ENCODE data around the gene NEGR1.

DNA sequence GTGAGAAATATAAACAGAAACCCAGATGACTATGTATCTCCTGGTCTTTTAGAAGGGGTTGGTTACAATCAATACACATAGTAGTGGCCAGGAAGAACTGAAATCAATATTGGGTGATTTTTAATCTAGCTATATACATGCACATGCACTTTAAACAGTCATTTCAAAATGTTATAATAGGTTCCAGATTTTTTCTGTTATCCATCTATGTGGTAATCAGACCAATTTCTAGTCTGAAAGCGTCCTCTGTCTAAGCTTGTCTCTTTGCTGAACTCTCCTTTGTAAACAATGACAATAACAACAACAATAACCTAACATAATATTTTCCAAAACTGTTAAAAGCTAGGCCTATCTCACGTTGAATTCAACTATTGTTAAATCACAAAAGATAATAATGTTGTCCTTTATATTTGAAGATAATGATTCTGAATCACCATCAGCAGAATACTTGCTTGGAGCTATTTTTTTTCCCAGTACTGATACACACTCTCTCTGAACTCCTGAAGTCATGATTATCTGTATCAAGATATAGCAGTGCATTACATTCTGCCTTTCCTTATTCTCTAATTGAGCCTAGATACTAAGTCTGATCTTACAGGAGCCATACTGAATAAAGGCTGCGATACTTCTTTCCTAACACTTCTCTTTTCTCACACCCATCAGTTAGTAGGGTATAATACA is 704.7 kb downstream of the NEGR1 start:
- TF ChIP-seq, protein P1, sequence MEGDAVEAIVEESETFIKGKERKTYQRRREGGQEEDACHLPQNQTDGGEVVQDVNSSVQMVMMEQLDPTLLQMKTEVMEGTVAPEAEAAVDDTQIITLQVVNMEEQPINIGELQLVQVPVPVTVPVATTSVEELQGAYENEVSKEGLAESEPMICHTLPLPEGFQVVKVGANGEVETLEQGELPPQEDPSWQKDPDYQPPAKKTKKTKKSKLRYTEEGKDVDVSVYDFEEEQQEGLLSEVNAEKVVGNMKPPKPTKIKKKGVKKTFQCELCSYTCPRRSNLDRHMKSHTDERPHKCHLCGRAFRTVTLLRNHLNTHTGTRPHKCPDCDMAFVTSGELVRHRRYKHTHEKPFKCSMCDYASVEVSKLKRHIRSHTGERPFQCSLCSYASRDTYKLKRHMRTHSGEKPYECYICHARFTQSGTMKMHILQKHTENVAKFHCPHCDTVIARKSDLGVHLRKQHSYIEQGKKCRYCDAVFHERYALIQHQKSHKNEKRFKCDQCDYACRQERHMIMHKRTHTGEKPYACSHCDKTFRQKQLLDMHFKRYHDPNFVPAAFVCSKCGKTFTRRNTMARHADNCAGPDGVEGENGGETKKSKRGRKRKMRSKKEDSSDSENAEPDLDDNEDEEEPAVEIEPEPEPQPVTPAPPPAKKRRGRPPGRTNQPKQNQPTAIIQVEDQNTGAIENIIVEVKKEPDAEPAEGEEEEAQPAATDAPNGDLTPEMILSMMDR (IDR thresholded peaks at IDR 0.05 in 4 of 5, conservative IDR thresholded peaks at IDR 0.05 in 1 of 5) = no peak
- no peak for TF ChIP-seq POLR2A (IDR thresholded peaks at IDR 0.05)
